Fibroblast of peridontal ligament (primary cell): Measurements from ENCODE around the gene ARIH2.

Experiments
- DNase-seq: peaks from one replicate; pipeline ENCODE4 v3.0.0-alpha.2; 2010; ENCODE audit errors: extremely low read depth

ARIH2 gene

GRCh38 chr3:48929358-48930035 is 10.9 kb downstream of the ARIH2 start:
- DNase-seq = no peak

- DNase-seq = peak; percentile 42
Measured at GRCh38 chr3:48930590-48930989, 11.9 kb downstream of the ARIH2 start.

- no peak for DNase-seq
Measured at GRCh38 chr3:48931944-48932580, 13.4 kb downstream of the ARIH2 start.

- no peak for DNase-seq
Measured at GRCh38 chr3:48934333-48934991, 15.8 kb downstream of the ARIH2 start.

- DNase-seq = no peak
Measured at GRCh38 chr3:48935530-48935929, 16.9 kb downstream of the ARIH2 start.

- peak; percentile 59 for DNase-seq
Measured at GRCh38 chr3:48938156-48938555, 19.5 kb downstream of the ARIH2 start.

- DNase-seq = no peak
Measured at GRCh38 chr3:48938689-48939088, 20.0 kb downstream of the ARIH2 start.

- DNase-seq = no peak
Measured at GRCh38 chr3:48945432-48945831, 26.8 kb downstream of the ARIH2 start.

- no peak for DNase-seq
Measured at GRCh38 chr3:48945891-48946549, 27.4 kb downstream of the ARIH2 start.

GRCh38 chr3:48949376-48949717 is 30.7 kb downstream of the ARIH2 start:
- no peak for DNase-seq

GRCh38 chr3:48950051-48950450 is 31.4 kb downstream of the ARIH2 start:
- DNase-seq = no peak

GRCh38 chr3:48951764-48952163 is 33.1 kb downstream of the ARIH2 start:
- no peak for DNase-seq

GRCh38 chr3:48952510-48953118 is 34.0 kb downstream of the ARIH2 start:
- no peak for DNase-seq

- DNase-seq = no peak
Measured at GRCh38 chr3:48957006-48957705, 38.5 kb downstream of the ARIH2 start.

GRCh38 chr3:48960841-48961413 is 42.3 kb downstream of the ARIH2 start:
- peak; percentile 73 for DNase-seq

GRCh38 chr3:48962340-48962739 is 43.7 kb downstream of the ARIH2 start:
- no peak for DNase-seq

- no peak for DNase-seq
Measured at GRCh38 chr3:48962939-48963338, 44.3 kb downstream of the ARIH2 start.

- DNase-seq = no peak
Measured at GRCh38 chr3:48963591-48963990, 44.9 kb downstream of the ARIH2 start.

- peak; percentile 34 for DNase-seq
Measured at GRCh38 chr3:48966367-48966766, 47.7 kb downstream of the ARIH2 start.

GRCh38 chr3:48966876-48967361 is 48.3 kb downstream of the ARIH2 start:
- DNase-seq = peak; percentile 62

GRCh38 chr3:48970586-48970985 is 51.9 kb downstream of the ARIH2 start:
- DNase-seq = no peak
